ENCODE measurements around the gene HOXA9.

DNA sequence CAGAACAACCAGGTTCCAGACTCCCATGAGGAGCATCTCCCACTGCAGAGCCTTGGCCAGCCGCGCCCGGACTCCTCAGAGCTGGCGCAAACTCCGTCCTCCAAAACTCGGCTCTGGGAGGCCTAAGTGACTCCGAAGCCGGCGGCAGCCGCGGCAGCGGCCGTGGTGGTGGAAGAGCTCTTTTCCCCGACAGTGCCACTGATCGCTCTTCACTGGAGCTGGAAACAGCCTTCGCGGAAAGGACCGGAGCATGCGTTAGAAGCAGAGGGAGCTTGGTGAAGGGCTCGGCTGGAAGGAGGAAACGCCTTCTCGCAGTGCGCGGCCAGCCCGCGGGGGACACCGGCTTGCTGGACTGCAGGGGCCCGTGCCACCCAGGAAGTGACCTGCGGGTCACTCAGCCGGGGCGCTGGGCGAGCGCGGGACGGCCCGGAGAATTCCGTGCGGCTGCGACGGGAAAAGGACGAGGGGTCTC, 39.5 kb upstream of the HOXA9 start:
- TF ChIP-seq EZH2 (IDR thresholded peaks at IDR 0.05; ENCODE audit: low read depth, low read length, severe bottlenecking) (no peak), EP300 (IDR thresholded peaks at IDR 0.05; ENCODE audit: borderline replicate concordance in 1 of 2, low read depth in 2 of 2, low read length in 2 of 2) (no peak), TCF12 (IDR thresholded peaks at IDR 0.05; ENCODE audit: low read depth, low read length) (no peak), JUN (IDR thresholded peaks at IDR 0.05; ENCODE audit: low read depth, low read length) (no peak), SRF (IDR thresholded peaks at IDR 0.05; ENCODE audit: low read depth, low read length) (no peak), RBBP5 (IDR thresholded peaks at IDR 0.05; ENCODE audit: borderline replicate concordance, low read depth, low read length) (no peak), FOSL1 (IDR thresholded peaks at IDR 0.05; ENCODE audit: insufficient read depth, low read depth, low read length) (no peak), JUND (IDR thresholded peaks at IDR 0.05; ENCODE audit: low read length) (no peak), TAF1 (IDR thresholded peaks at IDR 0.05; ENCODE audit: low read depth, low read length) (no peak), POLR2AphosphoS5 (IDR thresholded peaks at IDR 0.05; ENCODE audit: low read depth, low read length) (no peak), POLR2A (IDR thresholded peaks at IDR 0.05; ENCODE audit: control extremely low read depth in 1 of 2, low read depth in 2 of 2, low read length in 2 of 2) (no peak), CREB1 (IDR thresholded peaks at IDR 0.05) (no peak)
- TF ChIP-seq, protein P1, sequence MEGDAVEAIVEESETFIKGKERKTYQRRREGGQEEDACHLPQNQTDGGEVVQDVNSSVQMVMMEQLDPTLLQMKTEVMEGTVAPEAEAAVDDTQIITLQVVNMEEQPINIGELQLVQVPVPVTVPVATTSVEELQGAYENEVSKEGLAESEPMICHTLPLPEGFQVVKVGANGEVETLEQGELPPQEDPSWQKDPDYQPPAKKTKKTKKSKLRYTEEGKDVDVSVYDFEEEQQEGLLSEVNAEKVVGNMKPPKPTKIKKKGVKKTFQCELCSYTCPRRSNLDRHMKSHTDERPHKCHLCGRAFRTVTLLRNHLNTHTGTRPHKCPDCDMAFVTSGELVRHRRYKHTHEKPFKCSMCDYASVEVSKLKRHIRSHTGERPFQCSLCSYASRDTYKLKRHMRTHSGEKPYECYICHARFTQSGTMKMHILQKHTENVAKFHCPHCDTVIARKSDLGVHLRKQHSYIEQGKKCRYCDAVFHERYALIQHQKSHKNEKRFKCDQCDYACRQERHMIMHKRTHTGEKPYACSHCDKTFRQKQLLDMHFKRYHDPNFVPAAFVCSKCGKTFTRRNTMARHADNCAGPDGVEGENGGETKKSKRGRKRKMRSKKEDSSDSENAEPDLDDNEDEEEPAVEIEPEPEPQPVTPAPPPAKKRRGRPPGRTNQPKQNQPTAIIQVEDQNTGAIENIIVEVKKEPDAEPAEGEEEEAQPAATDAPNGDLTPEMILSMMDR (IDR thresholded peaks at IDR 0.05; ENCODE audit: control extremely low read depth in 1 of 3, insufficient read depth in 1 of 3, low read depth in 1 of 3, low read length in 3 of 3): no peak
- TF ChIP-seq, protein P2, sequence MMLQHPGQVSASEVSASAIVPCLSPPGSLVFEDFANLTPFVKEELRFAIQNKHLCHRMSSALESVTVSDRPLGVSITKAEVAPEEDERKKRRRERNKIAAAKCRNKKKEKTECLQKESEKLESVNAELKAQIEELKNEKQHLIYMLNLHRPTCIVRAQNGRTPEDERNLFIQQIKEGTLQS (IDR thresholded peaks at IDR 0.05; ENCODE audit: insufficient read depth, low read depth, low read length): no peak

Data from H1 (cell line).